ENCODE measurements around the gene PKMYT1. TPM values are rescaled to one million over a fixed set of nuclear protein-coding genes. Genes with fewer than 3 reads are reported as not detected.

PKMYT1 gene
- total RNA-seq, 2 donors from 2014 or later = 88.5 to 101 TPM

DNA sequence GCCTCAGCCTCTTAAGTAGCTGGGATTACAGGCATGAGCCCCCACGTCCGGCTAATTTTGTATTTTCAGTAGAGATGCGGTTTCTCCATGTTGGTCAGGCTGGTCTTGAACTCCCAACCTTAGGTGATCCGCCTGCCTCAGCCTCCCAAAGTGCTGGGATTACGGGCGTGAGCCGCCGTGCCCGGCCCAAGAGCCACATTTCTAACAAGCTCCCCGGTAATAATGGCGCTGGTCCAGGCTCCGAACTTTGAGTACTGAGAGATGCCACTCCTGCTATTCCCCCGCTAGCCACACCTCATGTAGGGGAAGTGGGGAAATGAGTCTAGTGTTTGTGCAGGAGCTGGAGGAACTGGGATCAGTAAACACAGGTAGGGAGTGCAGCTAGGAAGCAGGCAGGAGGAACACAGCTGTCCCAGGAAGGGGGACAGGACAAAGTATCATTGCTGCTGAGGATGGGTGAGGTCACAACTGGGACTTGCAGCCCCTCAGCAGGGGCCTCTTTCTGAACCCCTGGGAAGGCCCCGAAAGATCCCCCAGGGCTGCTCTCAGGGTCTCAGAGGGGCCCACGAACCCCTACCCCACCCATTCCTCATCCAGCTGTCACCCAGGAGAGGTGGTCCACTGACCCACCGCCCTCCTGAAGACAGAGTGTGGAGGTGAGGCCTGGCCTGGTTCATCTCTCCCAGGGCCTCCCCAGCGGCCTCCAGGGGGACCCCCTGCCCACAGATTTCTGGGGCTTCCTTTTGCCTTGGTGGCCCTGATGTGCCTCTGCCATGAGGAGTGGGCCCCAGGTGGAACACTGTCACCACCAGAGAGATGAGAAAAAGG, 19.8 kb downstream of the PKMYT1 start:
- TF ChIP-seq, protein P1, sequence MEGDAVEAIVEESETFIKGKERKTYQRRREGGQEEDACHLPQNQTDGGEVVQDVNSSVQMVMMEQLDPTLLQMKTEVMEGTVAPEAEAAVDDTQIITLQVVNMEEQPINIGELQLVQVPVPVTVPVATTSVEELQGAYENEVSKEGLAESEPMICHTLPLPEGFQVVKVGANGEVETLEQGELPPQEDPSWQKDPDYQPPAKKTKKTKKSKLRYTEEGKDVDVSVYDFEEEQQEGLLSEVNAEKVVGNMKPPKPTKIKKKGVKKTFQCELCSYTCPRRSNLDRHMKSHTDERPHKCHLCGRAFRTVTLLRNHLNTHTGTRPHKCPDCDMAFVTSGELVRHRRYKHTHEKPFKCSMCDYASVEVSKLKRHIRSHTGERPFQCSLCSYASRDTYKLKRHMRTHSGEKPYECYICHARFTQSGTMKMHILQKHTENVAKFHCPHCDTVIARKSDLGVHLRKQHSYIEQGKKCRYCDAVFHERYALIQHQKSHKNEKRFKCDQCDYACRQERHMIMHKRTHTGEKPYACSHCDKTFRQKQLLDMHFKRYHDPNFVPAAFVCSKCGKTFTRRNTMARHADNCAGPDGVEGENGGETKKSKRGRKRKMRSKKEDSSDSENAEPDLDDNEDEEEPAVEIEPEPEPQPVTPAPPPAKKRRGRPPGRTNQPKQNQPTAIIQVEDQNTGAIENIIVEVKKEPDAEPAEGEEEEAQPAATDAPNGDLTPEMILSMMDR (conservative IDR thresholded peaks at IDR 0.05) = no peak
- no peaks in the 10 kb centered on the region for H3K36me3 Mint-ChIP-seq (ENCODE audit: low read depth)
- peaks cover 22% of the 10 kb centered on the region for H3K27me3 Mint-ChIP-seq (ENCODE audit: insufficient read depth)
- WGBS, 2 experiments (ENCODE audit: insufficient coverage in 1 of 2, insufficient read length in 1 of 2) = 81 to 86% methylated on average over 14 to 17 of the region's 17 CpGs
- Histone ChIP-seq H3K36me3 (ENCODE audit: control insufficient read depth, insufficient read depth, low read length) (no peaks in the 10 kb centered on the region), H3K27me3 (ENCODE audit: control insufficient read depth, insufficient read depth, low read length, poor library complexity, severe bottlenecking) (peaks cover 4% of the 10 kb centered on the region), H3K4me1 (ENCODE audit: control insufficient read depth, insufficient read depth, low read length) (no peaks in the 10 kb centered on the region), H3K27ac (ENCODE audit: low read depth, low read length) (no peak overlapping the region), H3K9me3 (ENCODE audit: control insufficient read depth, low read length) (no peaks in the 10 kb centered on the region), H3K9ac (ENCODE audit: extremely low read depth, low read length, poor library complexity, severe bottlenecking) (no peak overlapping the region), H3K4me3 (ENCODE audit: low read length) (no peak overlapping the region)
- no peaks in the 10 kb centered on the region for H3K9me3 Mint-ChIP-seq
- H3K4me1 Mint-ChIP-seq = peaks cover 10% of the 10 kb centered on the region
- H3K27ac Mint-ChIP-seq = no peak overlapping the region
- DNase-seq = no peak
- H3K4me3 Mint-ChIP-seq = no peak overlapping the region

DNA sequence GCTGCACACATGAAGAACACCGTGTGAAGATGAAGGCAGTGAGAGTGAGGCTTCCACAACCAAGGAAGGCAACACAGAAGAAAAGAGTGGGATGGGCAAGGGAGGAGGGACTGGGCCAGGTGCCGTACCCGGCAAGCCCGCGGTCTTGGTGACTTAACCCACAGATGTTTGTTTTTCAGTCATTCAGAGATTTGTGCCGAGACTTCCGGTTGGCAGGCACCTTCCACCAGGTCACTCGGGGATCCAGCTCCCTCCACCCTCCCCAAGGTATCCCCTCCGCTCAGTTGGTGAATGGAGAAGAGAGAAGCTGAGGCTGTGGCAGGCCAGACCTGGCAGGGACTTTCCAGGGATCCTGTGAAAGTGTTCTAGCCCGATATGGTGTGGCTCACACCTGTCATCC, 21.0 kb downstream of the PKMYT1 start:
- H3K27ac Mint-ChIP-seq = no peak overlapping the region
- no peaks in the 10 kb centered on the region for H3K36me3 ChIP-seq (ENCODE audit: control insufficient read depth, insufficient read depth, low read length)
- 84 to 95% methylated on average over 3 to 10 of the region's 10 CpGs for WGBS, 2 experiments (ENCODE audit: insufficient coverage in 1 of 2, insufficient read length in 1 of 2)
- H3K27me3 Mint-ChIP-seq (ENCODE audit: insufficient read depth) = peaks cover 19% of the 10 kb centered on the region
- peaks cover 15% of the 10 kb centered on the region for H3K4me1 Mint-ChIP-seq
- H3K9me3 ChIP-seq (ENCODE audit: control insufficient read depth, low read length) = no peaks in the 10 kb centered on the region
- TF ChIP-seq, protein P1 (conservative IDR thresholded peaks at IDR 0.05) = no peak
- no peak for DNase-seq
- no peak overlapping the region for H3K4me3 ChIP-seq (ENCODE audit: low read length)
- H3K4me3 Mint-ChIP-seq = no peak overlapping the region
- H3K27me3 ChIP-seq (ENCODE audit: control insufficient read depth, insufficient read depth, low read length, poor library complexity, severe bottlenecking) = peaks cover 4% of the 10 kb centered on the region
- H3K36me3 Mint-ChIP-seq (ENCODE audit: low read depth) = no peaks in the 10 kb centered on the region
- H3K4me1 ChIP-seq (ENCODE audit: control insufficient read depth, insufficient read depth, low read length) = peaks cover 3% of the 10 kb centered on the region
- H3K9ac ChIP-seq (ENCODE audit: extremely low read depth, low read length, poor library complexity, severe bottlenecking) = no peak overlapping the region
- no peak overlapping the region for H3K27ac ChIP-seq (ENCODE audit: low read depth, low read length)
- H3K9me3 Mint-ChIP-seq = no peaks in the 10 kb centered on the region

DNA sequence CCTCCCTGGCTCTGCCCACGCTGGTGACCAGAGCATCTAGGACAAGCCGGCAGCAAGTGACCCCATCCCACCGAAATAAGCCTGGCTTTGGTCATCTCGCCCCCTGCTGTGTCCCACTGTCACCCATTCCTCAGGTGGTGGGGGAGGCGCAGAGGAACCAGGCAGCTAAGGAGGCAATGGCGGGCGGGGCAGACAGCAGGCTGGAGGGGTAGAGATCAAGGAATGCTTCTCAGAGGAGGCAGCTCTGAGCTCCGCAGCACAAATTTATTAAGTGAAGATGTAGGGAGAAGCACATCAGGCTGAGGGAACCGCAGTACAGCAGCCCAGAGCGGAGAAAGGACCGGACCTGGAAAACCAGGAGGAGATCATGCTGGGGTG, 23.7 kb downstream of the PKMYT1 start:
- no peaks in the 10 kb centered on the region for H3K27me3 ChIP-seq (ENCODE audit: control insufficient read depth, insufficient read depth, low read length, poor library complexity, severe bottlenecking)
- no peaks in the 10 kb centered on the region for H3K9me3 ChIP-seq (ENCODE audit: control insufficient read depth, low read length)
- Mint-ChIP-seq H3K36me3 (ENCODE audit: low read depth) (no peaks in the 10 kb centered on the region), H3K27ac (peak overlapping the region; percentile 35), H3K4me1 (peaks cover 17% of the 10 kb centered on the region), H3K9me3 (no peaks in the 10 kb centered on the region), H3K4me3 (no peak overlapping the region), H3K27me3 (ENCODE audit: insufficient read depth) (no peaks in the 10 kb centered on the region)
- no peak overlapping the region for H3K4me3 ChIP-seq (ENCODE audit: low read length)
- DNase-seq = peak; percentile 53
- peaks cover 8% of the 10 kb centered on the region for H3K4me1 ChIP-seq (ENCODE audit: control insufficient read depth, insufficient read depth, low read length)
- 89 to 91% methylated on average over 8 to 11 of the region's 11 CpGs for WGBS, 2 experiments (ENCODE audit: insufficient coverage in 1 of 2, insufficient read length in 1 of 2)
- TF ChIP-seq, protein P1 (conservative IDR thresholded peaks at IDR 0.05) = no peak
- no peak overlapping the region for H3K27ac ChIP-seq (ENCODE audit: low read depth, low read length)
- H3K36me3 ChIP-seq (ENCODE audit: control insufficient read depth, insufficient read depth, low read length) = no peaks in the 10 kb centered on the region
- H3K9ac ChIP-seq (ENCODE audit: extremely low read depth, low read length, poor library complexity, severe bottlenecking) = no peak overlapping the region
